Ureter (tissue), 1 donor: Measurements from ENCODE around the gene TUBGCP3. TPM values are rescaled to one million over a fixed set of nuclear protein-coding genes. Genes with fewer than 3 reads are reported as not detected.

Source experiments
- DNase-seq: peaks from one replicate; pipeline ENCODE4 v3.0.0-alpha.2; 2020; ENCODE audit warnings: low spot score
- total RNA-seq: library from RNA; stranded (reverse); gene quantifications from one replicate; pipeline ENCODE4 v1.2.4, GENCODE V29; 2023
- donor health status: DM: yes; HTN: yes; CAD: no.

The TUBGCP3 gene
- total RNA-seq, 1 donor from 2014 or later = 45.7 TPM

- no peak for DNase-seq
Observed at GRCh38 chr13:112441226-112441625, 146.7 kb downstream of the TUBGCP3 start.

GRCh38 chr13:112438515-112438914 lies 149.4 kb downstream of the TUBGCP3 start:
- no peak for DNase-seq

- DNase-seq = no peak
Observed at GRCh38 chr13:112438094-112438493, 149.9 kb downstream of the TUBGCP3 start.

- DNase-seq = no peak
Observed at GRCh38 chr13:112435973-112436372, 152.0 kb downstream of the TUBGCP3 start.

Other genes starting within 250 kb of the TUBGCP3 start
- not detected for gene SPACA7, start 211.8 kb downstream of the TUBGCP3 start, total RNA-seq
- gene ATP11A, start 101.9 kb upstream of the TUBGCP3 start, total RNA-seq = 37.0 TPM